OCI-M2 (cell line): ENCODE measurements around the gene FBXL5.

Source experiments
- DNase-seq: peaks from one replicate; lab custom pipeline; 2025; ENCODE audit not compliant: unreplicated experiment; lab: John Stamatoyannopoulos, UW

The FBXL5 gene

DNA sequence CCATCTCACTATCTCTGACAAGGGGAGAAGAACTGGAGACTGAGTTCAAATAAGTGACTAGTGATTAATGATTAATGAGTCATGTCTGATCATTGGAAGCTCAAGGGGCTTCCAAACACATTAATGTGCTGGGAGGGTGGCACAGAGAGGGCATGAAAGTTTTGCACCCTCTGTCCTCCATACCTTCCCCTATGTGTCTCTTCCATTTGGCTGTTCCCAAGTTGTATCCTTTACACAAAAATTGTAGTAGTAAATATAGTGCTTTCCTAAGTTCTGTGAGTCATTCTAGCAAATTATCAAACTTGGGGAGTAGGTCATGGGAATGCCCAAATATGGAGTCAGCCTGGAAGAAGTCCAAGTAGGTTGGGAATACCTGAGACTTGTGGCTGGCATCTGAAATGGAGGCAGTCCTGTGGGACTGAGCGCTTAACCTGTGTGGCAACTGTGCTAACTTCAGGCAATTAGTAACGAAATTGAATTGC, 22.4 kb upstream of the FBXL5 start:
- DNase-seq: no peak

GRCh38 chr4:15676899-15677298, 21.7 kb upstream of the FBXL5 start:
- no peak for DNase-seq

- no peak for DNase-seq
Observed at GRCh38 chr4:15676039-15676438, 20.9 kb upstream of the FBXL5 start.

GRCh38 chr4:15675356-15675755, 20.2 kb upstream of the FBXL5 start:
- no peak for DNase-seq

DNA sequence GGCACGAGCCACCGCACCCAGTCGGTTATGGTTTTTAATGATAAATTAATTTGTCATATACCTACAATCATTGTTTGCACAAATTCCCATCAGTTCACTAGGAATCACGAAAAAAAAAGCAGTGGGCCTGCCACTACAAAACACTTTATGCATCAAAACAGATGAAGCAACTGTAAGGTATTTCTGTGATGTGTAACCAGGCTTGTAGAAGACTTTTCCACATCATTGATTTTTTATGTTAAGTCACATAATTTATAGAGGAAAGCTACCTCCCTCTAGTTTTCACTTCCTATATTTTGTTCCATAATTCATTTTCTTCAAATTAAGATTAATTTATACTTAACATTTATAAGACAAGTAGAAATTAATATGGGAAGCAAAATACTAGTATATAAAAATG, 19.8 kb upstream of the FBXL5 start:
- DNase-seq: no peak

DNA sequence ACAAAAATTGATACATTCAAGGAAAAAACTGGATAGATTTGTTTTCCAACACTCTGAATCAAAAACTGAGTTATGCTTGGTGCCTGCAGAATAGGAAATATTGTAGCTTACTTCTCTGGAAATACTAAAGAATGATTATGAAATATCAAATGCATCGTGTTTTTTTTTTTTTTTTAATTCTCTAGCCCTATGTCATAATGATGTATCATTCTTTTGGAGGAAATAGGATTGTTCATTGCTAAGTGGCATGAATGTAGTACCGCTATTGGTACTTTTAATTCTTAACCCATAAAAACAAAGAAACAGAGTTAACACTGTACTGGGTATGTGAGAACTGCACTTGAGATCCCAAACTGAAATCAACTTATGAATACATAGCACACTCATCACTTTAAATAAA, 18.9 kb upstream of the FBXL5 start:
- no peak for DNase-seq

DNA sequence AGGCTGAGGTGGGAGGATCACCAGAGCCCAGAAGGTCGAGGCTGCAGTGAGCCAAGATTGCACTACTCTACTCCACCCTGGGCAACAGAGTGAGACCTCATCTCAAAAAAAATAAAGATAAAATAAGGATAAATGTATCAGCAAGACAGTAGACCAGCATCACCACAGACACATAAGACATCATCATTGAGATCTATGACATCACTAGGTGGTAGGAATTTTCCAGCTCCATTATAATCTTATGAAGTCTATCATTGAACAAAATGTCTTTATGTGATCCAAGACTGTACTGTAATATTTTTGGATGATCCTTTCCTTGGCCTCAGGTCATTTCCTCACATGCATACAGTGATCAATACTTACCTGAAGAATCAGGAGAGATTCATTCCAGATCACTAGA, 18.2 kb upstream of the FBXL5 start:
- no peak for DNase-seq

GRCh38 chr4:15672101-15672500, 16.9 kb upstream of the FBXL5 start:
- DNase-seq: no peak

GRCh38 chr4:15670576-15670975, 15.4 kb upstream of the FBXL5 start:
- DNase-seq: no peak

DNA sequence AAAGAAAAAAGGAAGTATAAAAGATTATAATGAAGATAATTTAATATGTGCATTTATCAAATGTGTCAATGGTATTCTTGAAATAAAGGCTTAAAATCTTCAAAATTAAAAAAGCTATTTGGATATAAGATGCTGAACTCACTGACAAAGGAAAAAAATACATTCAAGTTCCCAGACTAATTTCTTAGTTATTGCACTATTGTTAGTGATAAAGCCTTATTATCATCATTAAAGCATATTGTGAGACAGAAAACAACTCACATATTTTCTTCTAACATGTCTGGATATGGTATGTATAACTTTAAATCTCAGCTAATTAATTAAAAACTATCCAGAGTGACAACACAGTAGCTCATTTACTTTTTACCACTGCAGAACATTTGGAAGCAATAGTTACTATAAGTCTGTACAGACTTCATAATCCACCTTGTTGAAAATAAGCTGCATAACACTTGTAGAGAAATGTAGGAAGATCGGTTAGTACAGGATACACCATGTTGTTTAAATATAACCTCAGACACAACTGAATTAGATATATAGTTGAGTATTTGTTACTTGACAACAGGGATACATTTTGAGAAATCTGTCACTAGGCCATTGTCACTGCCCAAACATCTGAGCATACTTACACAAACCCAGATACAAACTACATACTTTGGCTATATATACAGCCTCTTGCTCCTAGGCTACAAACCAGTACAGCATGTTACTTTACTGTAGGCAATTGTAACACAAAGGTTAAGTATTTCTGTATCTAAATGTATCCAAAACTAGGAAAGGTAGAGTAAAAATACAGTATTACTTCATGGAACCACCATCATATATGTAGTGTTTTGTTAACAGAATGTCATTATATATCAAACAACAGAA, 13.6 kb upstream of the FBXL5 start:
- DNase-seq: no peak

GRCh38 chr4:15667006-15667405, 11.8 kb upstream of the FBXL5 start:
- DNase-seq: no peak

GRCh38 chr4:15665753-15666365, 10.7 kb upstream of the FBXL5 start:
- no peak for DNase-seq

DNA sequence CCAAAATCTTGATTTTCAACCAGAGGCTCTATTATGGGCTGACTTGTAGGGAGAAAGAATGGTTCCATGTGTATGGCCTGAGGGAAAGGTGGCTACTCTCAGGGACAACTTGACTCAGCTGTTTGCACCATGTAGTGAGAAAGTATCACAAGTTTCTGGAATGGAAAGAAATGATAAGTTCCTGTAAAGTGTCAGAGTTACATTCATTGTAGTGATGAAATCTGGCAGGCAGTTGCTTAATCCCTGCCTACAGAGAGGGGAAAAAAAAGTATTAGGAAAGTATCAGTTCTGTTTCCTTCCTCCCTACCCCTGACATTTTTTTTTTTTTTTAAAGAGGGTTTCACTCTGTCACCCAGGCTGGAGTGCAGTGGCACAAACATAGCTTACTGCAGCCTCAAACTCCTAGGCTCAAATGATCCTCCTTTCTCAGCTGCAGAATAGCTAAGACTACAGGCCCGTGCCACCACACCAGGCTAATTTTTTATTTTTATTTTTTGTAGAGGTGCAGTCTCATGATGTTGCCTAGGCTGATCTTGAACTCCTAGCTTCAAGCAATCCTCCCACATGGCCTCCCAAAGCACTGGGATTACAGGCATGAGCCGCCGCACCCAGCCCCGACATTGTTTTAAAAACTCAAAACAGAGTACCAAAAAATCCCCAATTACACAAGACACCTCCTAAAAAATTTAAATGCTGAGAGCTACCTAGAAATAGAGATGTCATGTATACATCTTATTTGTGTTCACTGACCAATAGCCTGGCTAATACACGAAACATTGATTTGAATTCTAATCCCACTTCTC, 4.8 kb upstream of the FBXL5 start:
- no peak for DNase-seq

GRCh38 chr4:15658781-15659180, 3.6 kb upstream of the FBXL5 start:
- no peak for DNase-seq

GRCh38 chr4:15658136-15658770, 3.1 kb upstream of the FBXL5 start:
- DNase-seq: no peak

DNA sequence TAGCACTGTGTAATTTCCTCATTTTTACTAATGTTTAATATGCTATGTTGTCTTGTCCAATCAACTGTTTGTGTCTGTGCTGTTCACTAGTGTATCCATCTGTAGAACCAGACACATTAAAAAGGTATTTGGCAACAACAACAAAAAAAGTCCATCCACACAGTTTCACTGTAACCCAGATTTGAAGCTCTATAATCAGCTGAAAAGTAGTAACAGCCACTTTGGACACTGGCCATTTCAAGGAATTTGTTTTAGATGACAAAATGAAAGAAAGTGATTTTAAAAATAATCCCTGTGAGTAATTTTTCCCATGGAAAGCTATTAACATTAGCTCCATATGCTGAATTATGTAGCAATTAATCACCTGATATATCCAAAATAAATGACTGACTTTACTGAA, 2.2 kb upstream of the FBXL5 start:
- no peak for DNase-seq

GRCh38 chr4:15656038-15656470, 897 bp upstream of the FBXL5 start:
- no peak for DNase-seq

GRCh38 chr4:15654593-15655222, 449 bp downstream of the FBXL5 start:
- DNase-seq: no peak

- no peak for DNase-seq
Observed at GRCh38 chr4:15653864-15654592, 1.1 kb downstream of the FBXL5 start.

DNA sequence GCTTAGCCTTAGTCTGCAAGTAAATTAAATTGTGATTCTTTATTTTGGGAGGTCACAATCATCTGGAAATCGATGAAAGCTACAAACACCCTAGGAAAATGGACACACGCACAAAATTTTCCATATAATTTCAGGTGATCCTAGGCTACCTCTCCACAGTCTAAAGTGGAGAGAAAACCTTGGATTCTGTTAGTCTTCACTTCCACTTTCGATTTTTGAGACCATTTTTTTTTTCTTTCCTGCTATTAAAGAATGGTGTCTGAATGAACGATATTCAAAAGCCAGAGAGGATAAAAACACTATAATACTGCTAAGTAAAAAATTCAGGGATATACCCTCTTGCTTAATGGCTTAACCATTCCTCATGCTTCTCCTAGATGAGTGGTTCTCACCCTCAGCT, 1.7 kb downstream of the FBXL5 start:
- DNase-seq: no peak
